HG02642 (cell line): ENCODE results near the gene SLC7A5.
"Not testable (repeated sequence)": the region's sequence is repeated elsewhere in the genome, so short reads cannot be mapped to it uniquely, and the experiment has no call there.

ENCODE experiments used
- ATAC-seq: cut with Tn5 transposase; IDR thresholded peaks from one replicate; pipeline ENCODE4 v1.9.1; 2021; ENCODE audit warnings: mild to moderate bottlenecking; ENCODE audit not compliant: unreplicated experiment, poor library complexity

The SLC7A5 gene

DNA sequence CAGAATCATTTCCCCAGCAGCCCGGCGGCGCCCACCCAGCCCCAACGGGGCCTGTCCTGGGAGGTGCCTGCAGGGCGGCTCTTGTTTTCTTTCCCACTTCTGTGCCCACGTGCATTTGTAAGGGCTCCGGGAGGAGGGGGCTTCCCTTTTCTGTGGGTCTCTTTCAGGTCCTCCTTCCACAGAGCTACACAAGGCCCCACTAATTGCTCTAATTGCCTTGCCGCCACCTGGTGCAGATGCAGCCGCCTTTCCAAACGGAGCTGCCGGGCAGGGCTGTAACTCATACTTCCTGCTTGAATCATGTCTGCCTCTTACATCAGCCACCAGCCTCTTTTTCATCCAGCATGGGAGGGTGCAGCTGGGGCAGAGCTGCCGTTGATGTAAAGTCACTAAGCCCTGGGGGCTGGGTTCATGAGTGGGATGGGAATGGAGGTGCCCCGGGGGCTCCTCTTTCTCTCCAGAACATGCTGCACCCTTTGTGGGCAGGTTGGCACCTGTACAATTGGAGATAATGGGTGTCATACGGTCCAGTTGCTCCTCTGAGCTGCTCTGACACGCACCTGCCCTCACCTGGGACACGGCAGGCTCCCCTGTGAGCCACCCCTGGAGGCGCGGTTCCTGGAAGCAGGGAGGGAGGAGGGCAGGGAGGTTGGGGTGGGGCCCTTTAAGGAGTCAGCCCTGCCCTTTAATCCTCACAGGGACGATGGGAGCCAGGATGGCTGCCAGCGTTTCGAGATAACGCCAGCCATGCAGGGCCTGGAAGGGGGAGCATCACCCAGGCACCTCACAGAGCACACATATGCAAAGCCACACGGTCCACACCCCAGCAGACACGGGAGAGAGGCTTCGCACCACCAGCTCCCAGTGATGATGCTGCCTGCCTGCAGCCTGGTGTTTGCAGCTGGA lies 62.4 kb downstream of the SLC7A5 start:
- ATAC-seq, result no peak

DNA sequence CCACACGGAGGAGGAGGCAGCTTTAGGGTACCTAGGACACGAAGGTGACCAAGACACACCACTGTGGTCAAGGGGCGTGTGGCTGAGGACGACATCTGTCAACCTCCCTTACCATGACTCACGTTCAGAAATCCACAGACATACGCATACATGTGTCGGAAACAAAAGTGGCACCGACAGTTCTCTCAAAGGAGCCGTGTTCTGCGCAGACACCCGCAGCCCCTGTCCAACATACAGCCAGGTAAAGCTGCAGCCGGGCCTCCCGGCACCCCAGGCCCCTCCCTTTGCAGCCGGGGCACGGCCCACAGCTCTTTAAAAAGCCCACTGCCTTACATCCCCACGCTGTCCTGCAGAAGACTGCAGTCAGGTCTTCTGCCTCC lies 63.1 kb downstream of the SLC7A5 start:
- ATAC-seq, result no peak

DNA sequence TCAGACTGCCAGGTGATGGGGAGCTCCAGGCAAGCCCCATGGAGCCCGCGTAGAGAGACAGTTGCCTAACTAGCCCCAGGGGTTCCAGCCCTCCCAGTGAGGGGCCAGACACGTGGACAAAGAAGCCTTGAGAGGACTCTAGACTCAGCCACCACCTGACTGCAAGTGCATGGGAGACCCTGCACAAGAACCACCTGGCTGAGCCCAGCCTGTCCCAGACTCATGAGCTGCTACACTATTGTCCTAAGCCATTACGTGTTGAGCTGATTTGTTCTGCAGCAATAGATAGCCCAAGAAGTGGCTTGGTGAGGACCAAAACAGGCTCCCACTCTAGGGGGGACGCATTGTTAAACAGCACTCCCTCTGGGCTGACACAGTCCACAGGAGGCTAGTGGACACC lies 65.9 kb downstream of the SLC7A5 start:
- no peak for ATAC-seq

DNA sequence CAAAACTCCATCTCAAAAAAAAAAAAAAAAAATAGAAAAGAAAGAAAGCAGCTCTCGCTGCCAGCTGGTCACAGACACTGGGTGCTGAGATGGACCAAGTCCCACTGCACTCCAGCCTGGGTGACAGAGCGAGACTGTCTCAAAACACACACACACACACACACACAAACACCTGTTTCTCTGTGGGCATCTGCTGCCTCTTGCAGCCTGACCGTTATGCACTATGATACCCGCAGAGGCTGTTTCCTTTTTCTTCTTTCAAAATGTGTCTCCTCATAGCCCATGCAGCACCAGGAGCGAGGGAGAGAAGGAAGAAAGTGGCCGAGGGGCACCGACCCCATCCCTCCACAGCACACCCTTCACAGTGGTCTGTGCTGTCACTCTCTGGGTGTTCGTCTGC lies 66.6 kb downstream of the SLC7A5 start:
- no peak for ATAC-seq

DNA sequence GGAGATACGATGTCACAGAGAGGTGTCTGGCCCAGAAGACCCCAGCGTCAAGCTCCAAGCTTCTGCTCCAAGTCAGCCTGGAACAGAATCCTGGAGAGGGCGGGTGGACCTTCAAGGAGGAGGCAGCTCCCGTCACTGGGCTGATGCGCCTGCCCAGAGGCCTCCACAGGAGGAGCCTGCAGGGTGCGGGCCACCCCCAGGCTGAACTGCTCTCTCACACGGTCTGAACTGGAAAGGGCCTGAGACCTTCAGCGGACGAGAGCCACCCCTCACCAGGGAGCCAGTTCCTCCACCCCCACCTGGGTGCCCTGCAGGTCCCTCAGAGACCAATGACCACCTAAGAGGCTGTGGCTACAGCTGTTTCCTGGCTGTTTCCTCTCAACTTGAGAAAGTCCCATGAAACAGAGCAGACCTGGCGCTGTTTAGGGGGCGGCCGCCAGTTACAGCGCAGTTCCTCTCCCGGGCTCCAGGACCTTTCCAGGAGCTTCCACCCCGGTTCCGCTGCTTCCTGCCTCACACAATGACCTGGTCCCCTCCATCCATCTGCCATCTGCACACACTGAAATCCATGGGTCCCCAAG lies 67.5 kb downstream of the SLC7A5 start:
- no peak for ATAC-seq

DNA sequence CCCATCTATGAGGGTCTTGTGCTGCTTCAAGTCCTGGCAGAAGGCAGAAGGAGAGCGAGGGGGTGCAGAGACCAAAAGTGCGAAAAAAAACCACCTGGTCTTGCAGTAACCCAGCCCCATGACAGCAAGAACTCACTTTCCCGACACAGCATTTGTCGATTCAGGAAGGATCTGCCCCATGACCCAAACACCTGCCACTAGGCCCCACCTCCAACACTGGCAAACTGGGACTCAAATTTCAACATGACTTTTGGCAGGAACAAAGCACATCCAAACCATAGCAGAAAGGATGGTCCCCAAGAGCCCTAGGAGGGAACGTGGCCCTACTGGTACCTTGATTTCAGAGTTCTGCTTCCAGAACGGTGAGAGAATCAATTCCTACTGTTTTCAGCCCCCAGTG lies 68.8 kb downstream of the SLC7A5 start:
- ATAC-seq, result no peak

DNA sequence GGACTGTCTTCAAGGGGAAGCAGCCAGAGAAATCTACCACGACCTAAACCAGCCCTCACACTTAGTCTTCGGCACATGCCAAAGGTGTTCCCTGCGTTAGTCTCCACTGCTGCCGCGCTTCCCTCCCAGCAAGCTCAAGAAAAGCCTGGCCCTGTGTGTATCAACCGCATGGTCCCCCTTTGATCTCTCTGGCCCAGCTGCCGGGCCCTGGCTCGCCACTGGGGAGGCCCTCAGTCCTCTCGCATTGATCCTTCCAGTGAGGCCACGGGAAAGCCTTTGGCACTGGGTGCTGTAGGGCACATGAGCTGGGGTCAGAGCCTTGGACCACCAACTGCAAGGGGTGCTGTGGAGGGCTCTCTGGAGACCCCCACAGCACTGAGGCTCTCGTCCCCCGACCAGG lies 74.0 kb downstream of the SLC7A5 start:
- ATAC-seq, result no peak

DNA sequence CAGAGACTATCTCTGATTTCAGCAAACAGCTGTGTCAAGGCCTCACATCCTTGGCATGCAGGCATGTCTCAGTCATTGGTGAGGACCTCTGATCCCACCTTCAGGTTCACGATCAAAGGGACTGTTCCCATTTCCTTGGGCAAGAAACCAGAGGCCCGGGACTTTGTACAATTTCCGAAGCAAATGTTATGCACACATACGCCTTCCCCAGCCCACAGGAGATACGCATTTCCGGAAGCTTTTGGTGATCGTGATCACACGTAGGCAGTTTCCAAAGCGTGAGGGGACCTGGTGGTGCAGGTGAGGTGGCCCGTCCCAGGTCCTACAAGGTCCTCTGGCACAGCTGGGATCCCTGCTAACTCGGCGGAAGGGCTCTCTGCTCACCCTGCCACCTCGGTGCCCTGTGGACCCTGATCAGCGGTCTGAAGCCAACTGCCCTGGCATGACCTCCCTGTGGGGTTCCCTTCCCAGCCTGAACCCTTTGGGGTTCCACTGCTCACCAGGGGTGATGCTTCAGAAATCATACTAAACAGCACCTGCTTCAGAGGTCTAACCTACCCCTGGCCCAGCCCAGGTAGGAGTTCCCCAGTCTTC lies 74.7 kb downstream of the SLC7A5 start:
- no peak for ATAC-seq

DNA sequence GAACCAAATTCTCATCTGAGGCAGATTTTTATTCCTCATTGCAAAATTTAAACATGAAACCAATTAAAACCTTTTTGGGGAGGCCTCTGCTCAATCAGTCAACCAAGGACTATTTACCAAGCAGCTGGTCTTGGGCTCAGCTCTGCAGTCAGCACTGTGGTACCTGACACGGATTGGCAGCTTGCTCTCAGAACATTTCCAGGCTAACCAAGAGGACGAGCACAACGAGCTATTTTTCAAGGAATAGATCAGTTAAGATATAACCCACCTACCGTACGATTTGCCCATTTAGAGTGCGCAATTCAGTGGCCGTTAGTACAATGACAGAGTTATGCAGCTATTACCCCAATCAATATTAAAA lies 77.1 kb downstream of the SLC7A5 start:
- ATAC-seq, result no peak

DNA sequence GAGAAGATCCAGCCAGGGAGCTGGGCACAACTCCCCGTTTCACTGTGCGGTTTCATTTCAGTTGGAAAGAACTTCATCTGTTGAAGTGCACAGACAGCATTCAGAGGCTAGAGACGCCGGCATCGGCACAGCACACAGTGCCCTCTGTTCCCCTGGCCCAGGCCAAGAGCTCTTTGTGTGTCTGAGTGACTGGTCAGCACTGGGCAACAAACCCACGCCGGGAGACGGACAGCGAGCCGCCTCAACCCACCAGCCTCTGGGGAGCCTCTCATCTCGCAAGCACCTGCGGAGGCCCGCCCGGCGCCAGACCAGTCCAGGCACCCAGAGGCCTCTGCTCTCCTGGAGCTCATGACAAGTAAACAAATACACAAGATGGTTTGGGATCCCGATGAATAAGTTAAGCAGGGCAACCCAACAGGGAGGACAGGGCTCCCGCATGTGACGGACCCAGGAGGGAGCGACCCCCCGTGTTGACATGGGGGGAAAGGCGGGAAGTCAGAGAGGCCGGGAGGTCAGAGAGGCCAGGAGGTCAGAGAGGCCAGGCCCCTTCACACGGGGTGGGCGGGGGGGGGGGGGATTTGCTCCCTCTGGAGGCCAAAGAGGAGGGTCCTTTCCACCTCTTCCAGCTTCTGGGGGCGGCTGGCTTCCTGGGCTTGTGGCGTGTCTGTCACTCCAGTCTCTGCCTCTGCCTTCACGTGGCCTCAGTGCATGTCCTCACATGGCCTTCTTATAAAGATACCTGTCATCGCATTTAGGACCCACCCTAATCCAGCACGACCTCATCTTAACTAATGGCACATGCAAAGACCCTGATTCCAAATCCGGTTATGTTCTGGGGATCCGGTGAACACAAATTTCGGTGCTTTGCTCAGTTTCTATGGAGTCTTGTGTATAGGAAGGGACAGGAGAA lies 77.8 kb downstream of the SLC7A5 start:
- ATAC-seq, result no peak

DNA sequence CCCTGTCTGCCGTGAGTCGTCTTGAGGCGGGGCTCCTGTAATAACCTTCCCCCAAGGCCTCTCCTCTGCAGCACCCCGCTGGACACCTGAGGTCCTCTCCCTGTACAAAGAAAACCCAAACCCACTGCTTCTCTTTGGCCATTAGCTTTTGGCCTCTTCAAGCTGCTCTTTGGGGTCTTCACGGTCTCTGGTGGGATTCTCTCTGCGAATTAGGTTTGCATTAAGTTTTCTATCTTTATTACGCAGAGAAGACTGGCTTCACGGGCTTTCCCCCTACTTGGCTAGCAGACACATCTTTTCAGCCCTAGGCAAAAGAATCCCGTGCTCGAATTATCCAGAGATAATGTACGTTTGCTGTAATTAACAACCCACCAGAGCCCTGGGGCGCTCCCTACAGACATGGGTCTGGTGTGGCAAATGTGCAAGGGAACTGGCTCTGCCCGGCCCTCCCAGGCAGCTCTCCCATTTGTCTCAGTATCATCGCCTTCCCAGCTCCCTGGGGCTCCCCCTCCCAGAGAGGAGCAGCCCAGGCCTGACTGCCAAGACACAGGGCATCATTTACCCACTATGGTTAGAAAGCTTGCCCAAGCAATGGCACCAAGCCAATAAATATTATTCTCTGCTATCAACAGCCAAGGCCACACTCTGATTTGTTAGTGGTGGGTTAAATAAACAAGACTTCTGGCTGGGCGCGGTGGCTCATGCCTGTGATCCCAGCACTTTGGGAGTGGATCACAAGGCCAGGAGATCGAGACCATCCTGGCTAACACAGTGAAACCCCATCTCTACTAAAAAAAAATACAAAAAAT lies 78.8 kb downstream of the SLC7A5 start:
- ATAC-seq, result no peak

DNA sequence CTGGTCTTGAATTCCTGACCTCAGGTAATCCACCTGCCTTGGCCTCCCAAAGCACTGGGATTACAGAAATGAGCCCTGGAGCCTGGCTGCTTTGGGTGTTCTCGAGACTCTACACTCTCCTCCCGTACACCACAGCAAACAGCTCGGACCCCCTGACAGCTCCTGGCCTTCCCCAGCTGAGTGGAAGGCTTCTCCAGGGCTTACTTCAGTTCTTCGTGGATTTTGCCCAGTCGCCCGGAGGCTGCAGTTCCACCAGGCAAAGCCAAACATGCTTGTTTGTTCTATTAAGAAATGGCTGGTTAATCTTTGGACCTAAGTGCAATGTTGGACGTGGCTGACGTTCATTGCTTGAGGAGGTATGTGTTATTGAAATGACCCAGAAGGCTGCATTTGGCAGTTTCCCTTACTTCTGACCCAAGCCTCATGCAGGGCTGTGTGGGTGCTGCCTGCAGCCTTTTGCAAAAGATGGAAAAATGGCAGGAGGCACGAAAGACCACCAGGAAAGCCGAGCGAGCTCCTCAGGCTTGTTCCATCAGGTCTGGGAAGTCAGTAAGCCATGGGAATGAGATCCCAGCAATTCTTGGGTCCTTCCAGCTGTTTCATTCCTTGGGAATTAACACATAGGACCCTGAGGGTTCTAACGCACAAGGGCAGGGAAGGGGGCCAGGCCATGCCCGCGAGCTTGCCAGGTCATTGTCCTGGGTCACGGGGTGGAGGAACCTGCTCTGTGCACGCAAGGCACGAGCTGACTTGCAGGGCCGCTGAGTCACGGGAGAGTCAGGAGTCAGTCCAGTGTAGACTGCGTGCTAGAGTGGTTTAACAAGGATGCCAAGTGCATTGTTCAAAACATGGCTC lies 79.6 kb downstream of the SLC7A5 start:
- no peak for ATAC-seq

DNA sequence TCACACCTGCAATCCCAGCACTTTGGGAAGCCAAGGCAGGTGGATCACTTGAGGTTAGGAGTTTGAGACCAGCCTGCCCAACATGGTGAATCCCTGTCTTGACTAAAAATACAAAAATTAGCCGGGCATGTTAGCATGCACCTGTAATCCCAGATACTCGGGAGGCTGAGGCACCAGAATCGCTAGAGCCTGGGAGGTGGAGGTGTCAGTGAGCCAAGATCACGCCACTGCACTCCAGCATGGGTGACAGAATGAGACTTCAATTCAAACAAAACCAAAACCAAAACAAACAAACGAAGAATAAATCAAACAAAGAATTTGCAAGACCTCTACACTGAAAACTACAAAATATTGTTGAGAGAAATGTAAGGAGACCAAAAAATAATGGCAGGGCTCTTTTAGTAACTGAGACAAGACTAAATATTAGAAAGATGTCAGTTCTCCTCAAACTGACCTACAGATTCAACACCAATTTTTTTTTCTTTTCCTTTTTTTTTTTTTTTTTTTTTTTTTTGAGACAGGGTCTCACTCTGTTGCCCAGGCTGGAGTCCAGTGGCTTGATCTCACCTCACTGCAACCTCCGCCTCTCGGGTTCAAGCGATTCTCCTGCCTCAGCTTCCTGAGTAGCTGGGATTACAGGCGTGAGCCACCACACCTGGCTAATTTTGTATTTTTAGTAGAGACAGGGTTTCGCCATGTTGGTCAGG lies 80.4 kb downstream of the SLC7A5 start:
- ATAC-seq, result not testable (repeated sequence)

DNA sequence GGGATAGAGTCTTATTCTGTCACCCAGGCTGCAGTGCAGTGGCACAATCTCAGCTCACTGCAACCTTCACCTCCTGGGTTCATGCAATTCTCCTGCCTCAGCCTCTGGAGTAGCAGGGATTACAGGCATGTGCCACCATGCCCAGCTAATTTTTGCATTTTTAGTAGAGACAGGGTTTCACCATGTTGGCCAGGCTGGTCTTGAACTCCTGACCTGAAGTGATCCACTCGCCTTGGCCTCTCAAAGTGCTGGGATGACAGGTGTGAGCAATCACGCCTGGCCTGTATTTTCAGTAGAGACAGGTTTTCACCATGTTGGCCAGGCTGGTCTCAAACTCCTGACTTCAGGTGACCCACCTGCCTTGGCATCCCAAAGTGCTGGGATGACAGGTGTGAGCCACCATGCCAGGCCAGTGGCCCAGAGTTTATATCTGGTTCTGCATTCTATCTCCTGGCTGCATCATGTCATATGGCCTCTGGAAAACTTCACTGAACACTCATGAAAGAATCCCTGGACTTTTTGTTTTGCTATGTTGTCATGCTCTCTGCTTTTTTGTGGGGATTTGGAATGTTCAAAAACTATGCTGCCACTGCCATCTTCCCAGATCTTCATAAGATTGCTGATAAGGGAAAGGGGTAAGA lies 81.7 kb downstream of the SLC7A5 start:
- not testable (repeated sequence) for ATAC-seq

DNA sequence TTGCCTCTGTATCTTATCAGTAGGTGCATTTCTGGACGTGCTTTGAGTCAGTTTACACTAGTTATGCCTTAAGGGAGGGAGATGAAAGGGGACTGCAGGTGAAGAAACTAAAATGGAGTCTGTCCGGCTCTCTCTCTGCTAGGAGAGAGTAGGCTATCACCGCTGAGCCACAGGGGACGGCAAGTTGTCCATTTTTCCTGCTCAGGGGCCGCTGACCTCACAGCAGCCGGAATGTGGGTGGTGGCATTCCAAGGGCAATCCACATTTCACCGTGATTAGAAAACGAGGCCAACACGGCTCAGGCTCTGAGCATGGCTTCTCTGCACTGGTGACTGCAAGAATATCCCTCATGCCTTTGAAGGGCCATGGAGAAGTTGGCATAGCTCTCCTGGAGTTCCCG lies 84.5 kb downstream of the SLC7A5 start:
- ATAC-seq, result no peak

DNA sequence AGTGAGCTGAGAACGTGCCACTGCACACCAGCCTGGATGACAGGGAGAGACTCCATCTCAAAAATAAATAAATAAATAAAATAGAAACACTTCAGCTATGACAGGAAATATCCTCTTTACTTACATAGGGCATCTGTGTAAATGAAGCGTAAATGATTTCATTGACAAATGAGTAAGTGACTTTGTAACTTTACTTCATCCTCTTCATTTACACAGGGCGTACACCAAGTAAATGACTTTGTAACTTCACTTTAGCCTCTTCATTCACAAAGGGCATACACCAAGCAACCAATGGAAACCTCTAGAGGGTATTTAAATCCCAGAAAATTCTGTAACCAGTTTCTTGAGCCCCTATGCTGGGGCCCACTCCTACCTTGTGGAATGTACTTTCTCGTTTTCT lies 87.3 kb downstream of the SLC7A5 start:
- ATAC-seq, result no peak

DNA sequence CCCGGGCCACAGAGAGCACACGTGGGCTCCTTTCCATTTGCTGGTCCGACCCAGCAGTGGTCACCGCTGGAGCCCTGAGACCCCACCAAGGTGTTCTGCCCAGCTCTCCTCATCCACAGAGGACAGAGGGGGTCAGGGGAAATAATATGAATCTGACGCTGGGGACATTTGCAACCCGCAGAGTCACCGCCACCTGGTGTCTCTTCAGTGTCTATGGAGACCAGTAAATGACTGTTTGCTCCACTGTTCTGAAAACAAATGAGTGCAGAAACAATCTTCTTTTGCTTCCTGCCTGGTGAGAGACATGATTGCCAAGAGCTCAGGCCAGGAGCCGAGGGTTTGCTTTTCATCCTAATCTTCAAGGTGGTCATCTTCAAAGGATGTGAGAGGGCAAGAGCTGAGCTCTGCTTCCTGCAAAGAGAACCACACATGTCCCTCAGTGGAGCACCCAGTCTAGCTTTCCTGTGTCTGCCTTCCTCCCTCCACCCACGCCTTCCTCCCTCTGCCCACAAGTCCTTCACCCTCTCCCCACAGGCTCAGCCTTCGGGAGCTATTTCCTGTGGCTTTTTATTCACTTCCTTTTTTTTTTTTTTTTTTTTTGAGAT lies 88.8 kb downstream of the SLC7A5 start:
- ATAC-seq, result no peak
